NCI-H2081 (cell line): ENCODE data around the gene TMEM269.
"Not testable (repeated sequence)": the region's sequence is repeated elsewhere in the genome, so short reads cannot be mapped to it uniquely, and the experiment has no call there.

Source experiments
- DNase-seq, 2 experiments: peaks; one replicate each; lab custom pipeline; 2025; lab: John Stamatoyannopoulos, UW

The TMEM269 gene

GRCh38 chr1:42777852-42778251 lies 6.9 kb upstream of the TMEM269 start:
- peak; percentile 45 to 62 for DNase-seq

DNA sequence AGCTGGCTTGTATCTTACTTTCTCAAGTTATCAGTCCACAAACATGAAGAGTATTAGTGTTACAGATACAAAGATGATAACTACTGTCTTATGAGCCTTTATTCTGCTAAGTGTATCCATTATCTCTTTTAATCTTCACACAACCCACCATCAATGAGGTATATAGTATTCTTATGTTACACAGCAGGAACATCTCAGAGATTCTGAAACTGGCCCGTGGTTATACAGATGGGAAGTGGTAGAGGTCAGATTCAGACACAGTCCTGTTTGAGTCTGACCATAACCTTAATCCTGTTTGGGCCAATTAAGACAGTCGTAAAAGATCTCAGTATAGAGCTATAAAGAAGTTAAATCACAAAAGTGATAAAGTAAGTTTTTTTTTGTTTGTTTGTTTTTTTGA lies 5.1 kb upstream of the TMEM269 start:
- DNase-seq = no peak

GRCh38 chr1:42780176-42780575 lies 4.6 kb upstream of the TMEM269 start:
- DNase-seq = no peak

GRCh38 chr1:42783092-42783491 lies 1.7 kb upstream of the TMEM269 start:
- no peak for DNase-seq

DNA sequence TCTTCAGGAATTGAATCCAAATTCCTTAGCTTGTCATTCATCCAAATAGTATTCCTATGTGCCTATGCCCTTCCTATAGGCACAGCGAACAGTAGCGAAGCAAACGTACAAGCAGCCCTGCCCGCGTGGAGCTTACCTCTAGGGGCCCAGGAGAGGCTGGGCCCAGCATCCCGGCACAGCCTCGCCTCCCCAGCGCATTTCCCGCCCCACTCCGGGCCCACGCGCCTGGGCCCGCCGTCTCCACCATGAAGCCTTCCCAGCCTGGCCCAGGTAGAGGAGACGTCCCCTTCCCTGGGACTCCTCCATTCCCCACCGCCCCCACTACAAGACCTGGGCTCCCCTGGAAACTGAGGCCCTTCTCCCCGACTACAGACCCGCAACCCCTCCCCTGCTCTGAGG lies 245 bp upstream of the TMEM269 start:
- DNase-seq = no peak

GRCh38 chr1:42786097-42786496 lies 1.3 kb downstream of the TMEM269 start:
- no peak for DNase-seq

GRCh38 chr1:42788021-42788420 lies 3.2 kb downstream of the TMEM269 start:
- no peak for DNase-seq

- no peak for DNase-seq
Observed at GRCh38 chr1:42793824-42794223, 9.0 kb downstream of the TMEM269 start.

GRCh38 chr1:42797414-42797813 lies 12.6 kb downstream of the TMEM269 start:
- no peak for DNase-seq

GRCh38 chr1:42797979-42798378 lies 13.2 kb downstream of the TMEM269 start:
- no peak for DNase-seq

- no peak for DNase-seq
Observed at GRCh38 chr1:42801832-42802473, 17.2 kb downstream of the TMEM269 start.

DNA sequence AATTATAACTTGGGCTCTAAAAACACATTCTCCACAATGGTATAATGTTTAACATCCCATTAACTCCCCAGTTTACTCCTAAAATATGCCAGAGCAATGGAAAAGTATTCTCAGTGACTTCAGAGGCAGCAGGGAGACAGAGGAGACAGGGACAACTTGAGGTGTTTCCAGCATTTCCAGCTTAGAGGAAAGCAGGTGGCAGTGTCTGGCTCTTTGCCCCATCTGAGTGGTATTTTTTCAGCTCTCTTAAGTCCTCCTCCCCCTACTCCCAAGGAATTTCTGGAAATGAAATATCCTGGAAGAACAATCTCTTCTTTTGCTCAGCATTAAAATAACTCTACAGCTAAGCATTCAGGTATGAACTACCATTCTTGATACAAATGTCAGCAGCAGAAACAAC lies 21.4 kb downstream of the TMEM269 start:
- peak; percentile 6 to 69 for DNase-seq

GRCh38 chr1:42806593-42806992 lies 21.8 kb downstream of the TMEM269 start:
- no peak for DNase-seq

DNA sequence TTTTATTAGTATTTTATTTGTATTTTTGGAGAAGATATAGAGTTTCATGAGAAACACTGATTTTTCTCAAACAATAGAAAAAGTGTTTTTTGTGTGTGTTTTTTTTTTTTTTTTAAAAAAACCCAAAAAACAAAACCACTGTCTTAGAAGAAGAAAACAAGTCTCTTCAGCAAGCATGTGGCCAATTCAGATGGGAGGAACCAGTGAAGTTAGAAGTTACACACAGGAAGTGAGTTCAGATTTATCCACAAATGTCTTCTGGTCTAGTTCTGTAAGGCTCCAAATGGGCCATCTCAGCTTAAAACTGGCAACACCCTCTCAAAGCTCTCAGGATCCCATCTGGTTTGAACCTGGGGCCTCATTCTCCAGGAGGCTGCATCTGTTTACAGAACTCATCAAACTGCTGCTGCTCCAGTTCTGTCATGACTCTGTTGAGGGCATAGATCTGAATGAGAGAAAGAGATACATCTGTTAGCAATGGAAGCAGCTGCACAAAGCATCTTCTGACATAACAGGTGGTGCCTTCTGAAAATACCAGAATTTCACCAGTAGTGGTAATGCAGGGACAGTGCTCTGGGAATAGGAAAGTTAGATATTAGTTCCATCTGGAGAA lies 22.4 kb downstream of the TMEM269 start:
- no peak for DNase-seq

DNA sequence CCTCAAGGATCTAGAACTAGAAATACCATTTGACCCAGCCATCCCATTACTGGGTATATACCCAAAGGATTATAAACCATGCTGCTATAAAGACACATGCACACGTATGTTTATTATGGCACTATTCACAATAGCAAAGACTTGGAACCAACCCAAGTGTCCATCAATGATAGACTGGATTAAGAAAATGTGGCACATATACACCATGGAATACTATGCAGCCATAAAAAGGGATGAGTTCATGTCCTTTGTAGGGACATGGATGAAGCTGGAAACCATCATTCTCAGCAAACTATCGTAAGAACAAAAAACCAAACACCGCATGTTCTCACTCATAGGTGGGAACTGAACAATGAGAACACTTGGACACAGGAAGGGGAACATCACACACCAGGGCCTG lies 30.0 kb downstream of the TMEM269 start:
- not testable (repeated sequence) for DNase-seq

DNA sequence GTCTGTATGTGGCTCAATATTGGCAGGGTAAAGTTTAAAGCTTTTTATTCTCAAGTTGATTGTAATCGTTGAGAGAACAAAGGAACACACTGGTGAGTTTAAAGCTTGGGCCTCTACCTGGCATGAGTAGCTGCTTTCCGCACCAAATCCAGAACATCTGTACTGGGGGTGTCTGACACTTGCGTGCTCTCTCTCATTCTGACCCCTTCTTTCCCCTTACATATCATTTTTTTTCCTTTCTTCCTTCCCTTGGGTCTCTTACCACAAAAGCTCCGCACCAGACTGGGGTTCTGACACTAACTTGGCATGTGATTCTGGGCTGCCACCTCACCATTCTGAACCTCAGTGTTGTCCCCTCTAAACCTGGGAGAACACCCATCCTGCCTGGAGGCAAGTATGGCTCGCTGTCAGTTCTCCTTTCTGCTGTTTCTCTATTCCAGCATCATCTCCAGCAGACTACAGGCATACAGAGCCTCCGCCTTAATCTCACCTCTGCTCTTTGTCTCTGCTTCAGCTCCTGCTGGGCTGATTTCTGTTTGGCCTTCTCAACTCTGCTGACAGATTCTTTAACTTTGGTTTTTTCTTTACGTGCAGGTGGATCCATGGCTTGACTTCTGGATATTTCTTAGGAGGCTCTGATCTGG lies 31.3 kb downstream of the TMEM269 start:
- DNase-seq = peak; percentile 59 to 65

- DNase-seq = peak; percentile 92 to 93
Observed at GRCh38 chr1:42816585-42817439, 32.0 kb downstream of the TMEM269 start, which contains the start of the genes ERMAP and SVBP. ERMAP (plus strand) TSS chr1:42817122; CDS start chr1:42830449, 13,327 bp downstream. SVBP (minus strand) TSS chr1:42817397; CDS start chr1:42816544, 853 bp downstream.

DNA sequence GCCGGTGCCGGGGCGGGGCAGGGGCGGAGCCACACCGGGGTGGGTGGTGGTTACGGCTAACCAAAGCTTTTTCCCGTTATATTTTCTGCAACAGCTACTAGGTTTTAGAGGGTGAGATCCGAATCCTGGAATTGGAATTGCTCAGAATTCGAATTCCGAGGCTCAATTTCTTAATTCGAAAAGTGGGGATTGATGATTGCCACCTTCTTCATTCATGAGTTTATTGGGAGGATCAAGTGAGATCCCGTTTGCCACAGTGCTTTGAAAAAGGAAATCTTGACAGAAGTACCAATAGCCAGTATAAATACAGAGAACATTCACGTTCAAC lies 32.6 kb downstream of the TMEM269 start:
- no peak for DNase-seq

GRCh38 chr1:42817976-42818375 lies 33.2 kb downstream of the TMEM269 start:
- DNase-seq = no peak

DNA sequence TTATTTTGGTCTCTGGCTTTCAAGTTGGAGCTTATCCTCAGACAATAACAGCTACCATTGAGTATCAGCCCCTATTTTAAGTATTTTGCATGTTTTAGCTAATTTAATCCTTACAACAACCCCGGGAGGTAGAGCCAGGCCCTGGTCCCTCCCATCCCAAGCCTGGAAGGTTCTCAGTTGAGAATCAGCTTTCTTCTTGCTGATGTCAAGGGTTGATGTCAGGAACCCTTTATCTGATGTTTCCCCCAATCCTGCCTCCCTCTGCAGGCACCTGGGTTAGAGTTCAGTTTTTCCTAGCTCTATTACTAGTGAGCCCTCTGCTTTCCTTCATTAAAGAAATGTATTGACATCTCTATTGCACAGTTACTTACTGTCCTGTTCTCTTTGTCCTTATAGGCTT lies 36.0 kb downstream of the TMEM269 start:
- DNase-seq = no peak

DNA sequence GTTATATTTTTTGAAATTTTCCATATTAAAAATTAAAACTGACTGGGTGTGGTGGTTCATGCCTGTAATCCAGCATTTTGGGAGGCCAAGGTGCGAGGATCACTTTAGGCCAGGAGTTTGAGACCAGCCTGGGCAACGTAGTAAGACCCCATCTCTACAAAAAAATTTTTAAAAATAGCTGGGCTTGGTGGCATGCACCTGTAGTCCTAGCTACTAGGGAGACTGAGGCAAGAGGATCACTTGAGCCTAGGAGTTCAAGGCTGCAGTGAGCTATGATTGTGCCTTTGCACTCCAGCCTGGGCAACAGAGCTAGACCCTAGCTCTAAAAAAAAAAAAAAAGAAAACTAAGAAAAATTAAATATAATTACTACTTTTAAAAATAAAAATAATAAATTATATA lies 36.9 kb downstream of the TMEM269 start:
- DNase-seq = no peak

DNA sequence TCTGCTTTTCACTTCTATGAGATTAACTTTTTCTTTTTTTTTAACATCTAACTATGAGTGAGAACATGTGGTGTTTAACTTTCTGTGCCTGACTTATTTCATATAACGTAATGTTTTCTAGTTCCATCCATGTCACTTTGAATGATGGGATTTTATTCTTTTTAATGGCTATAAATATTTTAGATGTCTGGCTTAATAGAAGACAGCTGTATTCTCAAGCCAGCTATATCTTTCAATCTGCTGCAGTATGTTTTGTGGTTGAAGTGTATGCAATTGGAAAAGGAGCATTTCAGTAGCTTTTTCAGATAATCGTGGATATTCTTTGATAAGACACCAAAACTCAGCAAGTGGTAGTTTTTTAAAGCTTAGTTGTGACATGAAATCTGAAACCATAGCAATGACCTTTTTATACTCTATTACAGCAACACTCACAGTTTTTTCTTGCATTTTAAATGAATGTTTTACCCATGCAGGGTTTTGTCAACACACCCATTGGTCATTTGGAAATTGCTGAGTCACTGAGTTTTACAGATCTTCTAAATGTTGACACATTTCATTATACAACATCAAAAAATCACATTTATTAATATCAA lies 38.1 kb downstream of the TMEM269 start:
- DNase-seq = peak in 1 of 2 experiments; percentile 38
